HG03378 (cell line): ENCODE results near the gene C11orf21.

Source experiments
- ATAC-seq: cut with Tn5 transposase; IDR thresholded peaks from one replicate; pipeline ENCODE4 v1.9.1; 2021; ENCODE audit warnings: mild to moderate bottlenecking, moderate library complexity; ENCODE audit not compliant: unreplicated experiment

C11orf21 gene

GRCh38 chr11:2309251-2310072, 7.7 kb upstream of the C11orf21 start:
- ATAC-seq: no peak

- ATAC-seq: no peak
Observed at GRCh38 chr11:2308713-2309112, 7.0 kb upstream of the C11orf21 start.

DNA sequence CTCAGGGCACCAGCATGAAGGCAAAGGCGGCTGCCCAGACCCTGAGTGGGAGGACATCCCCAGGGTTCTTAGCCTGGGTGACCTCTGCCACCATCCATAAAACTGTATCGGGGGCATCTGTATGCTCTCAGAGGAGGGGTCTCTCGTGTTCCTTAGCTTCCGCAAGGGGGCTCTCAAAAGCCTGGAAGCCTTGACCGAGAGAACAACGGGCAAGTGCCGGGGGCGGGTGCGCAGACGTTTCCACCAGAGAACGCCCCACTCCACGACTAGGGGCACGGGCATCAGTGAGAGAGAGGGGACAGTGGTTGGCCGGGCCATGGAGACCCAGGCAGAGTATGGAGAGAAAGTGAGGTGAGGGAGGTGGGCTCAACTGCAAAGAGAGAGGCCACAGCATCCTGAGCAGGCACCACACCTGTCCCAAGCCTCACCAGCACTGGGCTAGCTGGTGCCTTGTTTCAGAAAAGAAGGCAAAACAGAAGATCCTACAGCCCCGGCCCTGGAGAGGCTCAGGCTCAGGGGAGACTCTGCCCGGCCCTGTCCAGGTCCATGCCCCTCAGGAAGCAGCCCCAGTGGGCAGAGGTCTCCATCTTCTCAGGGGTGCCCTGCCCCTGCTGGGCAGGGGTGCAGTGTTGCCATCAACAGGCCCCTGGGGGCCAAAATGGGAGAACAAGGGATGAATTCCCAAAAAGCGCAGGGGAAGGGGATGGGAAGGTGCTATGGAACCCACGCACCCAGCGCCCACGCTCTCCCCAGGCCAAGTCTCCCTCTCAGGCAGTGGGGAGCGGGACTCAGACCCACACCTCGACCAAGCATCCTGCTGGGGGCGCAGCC, 6.0 kb upstream of the C11orf21 start:
- ATAC-seq: no peak

DNA sequence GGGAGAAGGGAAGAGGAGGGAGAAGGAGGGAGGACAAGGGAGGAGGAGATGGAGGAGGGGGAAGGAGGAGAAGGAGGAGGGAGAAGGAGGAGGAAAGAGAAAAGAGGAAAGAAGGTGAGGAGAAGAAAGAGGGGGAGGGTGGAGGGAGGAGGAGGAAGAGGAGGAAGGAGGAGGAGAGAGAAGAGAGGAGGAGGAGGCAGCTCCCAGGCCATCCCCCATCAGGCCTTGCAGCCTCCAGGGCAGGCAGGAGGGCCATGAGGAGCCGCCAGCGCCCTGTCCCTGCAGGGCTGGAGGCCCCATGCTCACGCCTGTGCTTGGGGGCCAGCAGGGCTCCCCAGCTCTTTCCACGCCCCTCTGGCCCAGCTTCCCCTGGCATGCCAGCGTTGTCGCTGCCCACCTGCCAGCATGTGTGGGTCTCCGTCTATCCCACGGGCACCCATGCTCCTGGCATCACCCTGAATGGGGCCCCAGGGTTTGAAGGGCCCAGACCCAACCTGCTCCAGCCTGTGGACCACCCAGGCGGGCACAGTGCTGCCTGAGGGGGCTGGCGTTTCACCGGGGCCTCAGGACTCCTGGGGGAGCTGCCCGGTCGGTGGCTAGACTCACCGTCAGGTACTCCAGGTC, 5.3 kb upstream of the C11orf21 start:
- ATAC-seq: no peak

GRCh38 chr11:2306452-2306823, 4.7 kb upstream of the C11orf21 start:
- ATAC-seq: no peak

DNA sequence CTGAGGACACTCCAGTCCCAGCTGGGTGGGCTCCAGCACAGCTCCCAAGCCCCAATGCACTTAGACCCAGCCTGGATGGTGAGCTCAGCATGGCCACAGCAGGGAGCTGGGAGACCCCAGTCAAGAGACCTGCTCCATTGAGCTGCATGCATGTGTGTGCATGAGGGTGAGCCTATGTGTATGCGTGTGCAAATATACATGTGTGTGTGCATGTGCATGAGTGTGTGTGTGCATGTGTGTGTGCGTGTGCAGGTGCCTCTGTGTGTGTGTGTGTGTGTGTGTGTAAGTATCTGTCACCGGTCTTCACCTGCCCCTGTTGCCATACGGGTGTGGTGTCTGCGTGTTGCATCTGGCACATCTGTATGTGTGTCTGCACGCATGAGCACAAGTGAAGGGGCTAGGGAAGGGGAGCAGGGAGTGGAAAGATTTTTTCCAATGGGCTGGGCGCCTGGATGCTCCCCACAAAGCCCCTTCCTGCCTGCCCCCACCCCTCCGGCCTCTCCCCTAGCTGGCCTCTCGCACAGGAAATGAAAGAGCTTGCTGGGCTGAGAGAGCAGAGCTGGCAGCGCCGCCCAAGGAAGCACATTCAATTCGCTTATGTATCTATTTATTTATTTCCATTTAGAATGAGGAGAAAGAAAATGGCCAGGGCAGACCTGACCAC, 4.2 kb upstream of the C11orf21 start:
- ATAC-seq: no peak

- no peak for ATAC-seq
Observed at GRCh38 chr11:2305140-2305778, 3.5 kb upstream of the C11orf21 start.

DNA sequence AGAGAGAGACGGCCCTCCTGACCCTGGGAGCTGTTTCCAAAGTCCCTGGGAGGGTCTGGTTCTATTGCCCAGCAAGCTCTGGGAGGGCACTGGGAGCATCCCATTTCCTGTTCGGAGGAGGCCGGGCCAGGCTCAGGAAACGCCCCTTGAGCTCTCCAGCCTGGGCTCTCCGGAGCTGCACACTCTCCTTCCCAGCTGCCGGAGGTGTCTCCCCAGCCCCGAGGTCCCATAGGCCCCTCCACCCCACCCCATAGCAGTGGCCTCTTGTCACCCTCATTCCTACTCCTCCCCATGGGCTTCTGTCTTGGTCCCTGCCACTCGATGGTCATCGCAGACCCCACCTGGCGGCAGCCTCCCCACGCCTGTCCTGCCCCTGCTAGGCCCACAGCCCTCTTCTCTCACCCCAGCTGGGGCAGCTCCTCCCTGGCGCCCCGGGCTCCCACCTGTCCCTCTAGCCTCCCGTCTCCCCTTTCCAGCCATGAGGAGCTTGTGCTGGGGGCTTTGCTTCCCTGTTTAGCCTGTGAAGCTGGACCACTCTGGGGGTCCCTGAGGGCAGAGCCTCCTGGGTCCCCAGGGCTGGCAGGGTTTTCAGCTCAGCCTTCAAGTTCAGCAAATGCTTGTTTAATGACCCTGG, 2.9 kb upstream of the C11orf21 start:
- ATAC-seq: no peak

GRCh38 chr11:2303627-2304505, 2.1 kb upstream of the C11orf21 start:
- no peak for ATAC-seq

- ATAC-seq: no peak
Observed at GRCh38 chr11:2302896-2303626, 1.3 kb upstream of the C11orf21 start.

DNA sequence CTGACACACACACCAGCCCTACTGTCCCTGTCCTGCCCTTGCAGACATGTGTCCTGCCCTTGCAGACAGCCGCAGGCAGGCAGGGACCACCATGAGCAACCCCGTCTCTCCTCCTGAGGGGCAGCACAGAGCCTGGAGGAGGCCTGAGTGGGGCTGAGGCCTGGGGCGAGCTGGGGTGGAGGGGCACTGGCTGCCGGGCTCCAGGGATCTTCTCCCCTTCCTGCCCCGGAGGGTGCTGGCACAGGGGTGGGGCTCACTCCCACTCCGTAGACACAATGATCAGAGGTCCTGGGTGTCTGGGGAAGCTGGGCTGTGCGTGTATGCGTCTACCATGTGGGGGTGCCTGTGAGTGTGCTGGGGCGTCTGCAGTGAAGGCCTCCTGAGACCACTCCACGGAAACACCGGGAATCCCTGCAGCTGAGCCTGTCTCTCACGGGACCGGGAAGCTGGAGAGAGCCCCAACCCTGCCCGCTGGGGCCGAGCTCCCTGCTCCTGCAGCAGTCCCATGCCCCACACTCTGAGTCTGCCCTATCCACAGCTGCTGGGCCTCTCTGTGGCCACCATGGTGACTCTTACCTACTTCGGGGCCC, 683 bp upstream of the C11orf21 start:
- ATAC-seq: no peak

DNA sequence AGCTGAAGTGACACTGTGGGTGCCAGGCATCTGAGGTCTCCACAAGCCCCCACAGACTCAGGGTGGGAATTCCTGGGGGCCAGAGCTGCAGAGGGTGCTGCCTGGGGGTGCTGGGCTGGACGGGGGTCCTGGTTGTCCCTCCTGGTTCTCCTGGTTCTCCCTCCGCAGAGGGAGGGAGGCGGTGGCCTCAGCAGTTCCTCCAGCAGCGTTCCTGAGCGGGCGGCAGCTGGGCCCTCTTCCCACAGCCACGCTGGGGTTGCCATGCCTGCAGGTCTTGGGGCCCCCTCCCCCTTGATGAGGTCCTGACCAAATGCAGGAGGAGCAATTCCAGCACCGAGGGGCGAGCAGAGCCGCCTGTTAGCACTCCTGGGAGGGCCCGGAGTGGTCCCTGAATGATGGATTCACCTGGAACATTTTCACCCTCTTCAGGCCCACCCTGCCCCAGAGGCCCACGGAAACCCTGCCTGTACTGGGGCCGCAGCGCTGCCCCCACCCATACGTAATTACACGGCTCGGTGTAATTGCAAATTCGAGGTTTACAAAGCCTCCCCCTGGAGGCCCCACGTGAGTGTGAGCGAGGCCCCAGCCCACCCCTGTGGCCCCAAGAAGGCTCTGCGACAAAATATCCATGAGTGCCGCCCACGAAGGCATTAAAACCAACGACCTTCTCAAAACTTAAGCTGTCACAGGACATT, 635 bp downstream of the C11orf21 start:
- no peak for ATAC-seq

GRCh38 chr11:2300290-2300935, 1.3 kb downstream of the C11orf21 start:
- ATAC-seq: no peak

GRCh38 chr11:2299773-2300172, 1.9 kb downstream of the C11orf21 start:
- no peak for ATAC-seq

DNA sequence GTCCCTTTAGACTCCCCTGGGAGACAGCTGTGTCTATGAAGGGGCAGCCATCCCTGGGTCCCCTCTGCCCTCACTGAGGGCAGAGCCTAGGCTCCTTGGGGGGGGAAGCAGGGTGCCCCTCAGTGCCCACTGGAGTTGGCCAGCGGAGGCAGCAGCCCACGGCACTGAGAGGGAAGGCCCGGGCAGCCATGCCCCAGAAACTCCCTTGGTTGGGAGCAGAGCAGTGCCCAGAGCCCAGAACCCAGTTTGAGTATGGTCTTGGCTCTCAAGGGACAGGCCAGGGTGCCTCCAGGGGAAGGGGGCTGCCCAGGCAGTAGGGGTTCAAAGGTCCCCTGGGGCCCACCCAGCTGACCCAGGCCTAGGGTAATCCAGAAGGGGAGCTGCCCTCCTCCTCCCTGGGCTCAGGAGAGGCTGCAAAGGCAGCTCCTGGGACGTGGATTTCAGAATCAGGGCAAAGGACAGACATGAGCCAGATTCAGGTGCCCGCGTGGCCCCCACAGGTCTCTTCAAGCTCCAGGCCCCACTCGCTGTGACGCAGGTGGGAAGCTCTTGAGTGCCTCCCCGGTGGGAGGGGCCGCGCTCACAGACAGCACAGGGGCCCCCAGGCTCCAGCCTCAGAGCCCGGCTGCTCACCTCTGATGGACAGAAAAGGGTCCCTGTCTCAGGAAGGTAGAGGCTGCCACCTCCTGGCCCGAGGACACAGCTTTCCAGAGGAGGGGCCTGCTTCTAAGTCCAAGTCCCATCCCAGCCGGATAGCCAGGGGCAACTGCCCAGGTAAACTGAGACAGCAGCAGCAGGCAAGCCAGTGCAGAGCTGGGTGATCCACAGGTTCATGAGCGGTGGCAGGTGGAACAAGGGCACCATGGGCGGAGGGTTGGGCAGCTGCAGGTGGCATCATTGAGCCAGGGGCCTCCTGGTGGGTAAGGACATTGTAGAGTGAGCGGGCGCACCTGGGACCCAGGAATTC, 2.6 kb downstream of the C11orf21 start:
- ATAC-seq: no peak
